DOHH2 (cell line): ENCODE data around the gene DAAM2.

Experiments used
- CTCF ChIP-seq: fragments of 200-600 bp; sonication (generic); IDR thresholded peaks from one replicate; pipeline ENCODE4 v1.5.1; 2014; ENCODE audit warnings: antibody characterized with exemption, mild to moderate bottlenecking, low read depth, low read length; ENCODE audit not compliant: poor library complexity, severe bottlenecking
- EZH2phosphoT487 ChIP-seq: fragments of 200-600 bp; sonication (generic); IDR thresholded peaks from 2 replicates; pipeline ENCODE4 v1.6.1; 2017; ENCODE audit warnings: borderline replicate concordance, mild to moderate bottlenecking, antibody characterized with exemption, low read length, moderate library complexity, mixed read lengths

GRCh38 chr6:39923861-39924260 lies 131.7 kb downstream of the DAAM2 start:
- TF ChIP-seq CTCF (no peak), EZH2phosphoT487 (no peak)
